ENCODE results near the gene GNB1L.
"Not testable (repeated sequence)": the region's sequence is repeated elsewhere in the genome, so short reads cannot be mapped to it uniquely, and the experiment has no call there.

GNB1L gene

GRCh38 chr22:19795617-19796008 lies 59.1 kb downstream of the GNB1L start:
- Histone ChIP-seq H3K4me1 (ENCODE audit: control insufficient read depth, insufficient read depth, low read length) (no peaks in the 10 kb centered on the region), H3K4me3 (ENCODE audit: low read length in 2 of 2) (no peak overlapping the region), H3K27me3 (ENCODE audit: control insufficient read depth in 1 of 2, insufficient read depth in 2 of 2, low read length in 2 of 2) (no peaks in the 10 kb centered on the region), H3K36me3 (ENCODE audit: control insufficient read depth in 2 of 2, insufficient read depth in 2 of 2, low read length in 2 of 2) (no peaks in the 10 kb centered on the region), H3K27ac (ENCODE audit: low read length) (no peak overlapping the region), H3K9me3 (ENCODE audit: control insufficient read depth in 2 of 2, low read length in 2 of 2) (peaks cover 0 to 7% of the 10 kb centered on the region in 2 donors), H3K9ac (ENCODE audit: low read length in 2 of 2) (no peak overlapping the region)

DNA sequence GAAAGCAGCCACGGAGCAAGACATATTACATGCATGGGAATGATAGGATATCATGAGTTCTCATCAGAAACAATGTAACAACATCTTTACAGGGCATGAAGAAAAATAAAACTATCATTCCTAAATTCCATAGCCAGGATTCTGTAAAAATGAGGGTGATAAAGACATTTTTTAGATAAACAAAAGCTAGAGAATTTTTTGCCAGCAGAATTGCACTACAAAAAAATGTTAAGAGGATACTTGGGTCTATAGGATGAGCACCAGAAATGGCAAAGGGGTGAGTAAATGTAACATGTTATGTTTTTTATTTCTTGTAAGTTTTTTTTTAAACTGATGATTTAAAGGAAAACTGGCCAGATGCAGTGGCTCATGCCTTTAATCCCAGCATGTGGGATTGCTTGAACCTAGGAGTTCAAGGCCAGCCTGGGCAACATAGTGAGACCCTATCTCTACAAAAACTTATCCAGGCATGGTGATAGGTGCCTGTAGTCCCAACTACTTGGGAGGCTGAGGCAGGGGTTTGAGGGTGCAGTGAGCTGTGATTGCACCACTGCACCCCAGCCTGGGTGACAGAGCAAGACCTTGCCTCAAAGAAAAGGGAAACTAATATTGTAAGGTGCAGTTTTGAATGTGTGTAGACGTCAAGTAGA lies 60.9 kb downstream of the GNB1L start:
- H3K27ac ChIP-seq (ENCODE audit: low read length): no peak overlapping the region
- no peak overlapping the region for H3K9ac ChIP-seq (ENCODE audit: low read length in 2 of 2)
- peaks cover 0 to 7% of the 10 kb centered on the region in 2 donors for H3K9me3 ChIP-seq (ENCODE audit: control insufficient read depth in 2 of 2, low read length in 2 of 2)
- H3K4me1 ChIP-seq (ENCODE audit: control insufficient read depth, insufficient read depth, low read length): no peaks in the 10 kb centered on the region
- H3K36me3 ChIP-seq (ENCODE audit: control insufficient read depth in 2 of 2, insufficient read depth in 2 of 2, low read length in 2 of 2): no peaks in the 10 kb centered on the region
- no peak overlapping the region for H3K4me3 ChIP-seq (ENCODE audit: low read length in 2 of 2)
- no peaks in the 10 kb centered on the region for H3K27me3 ChIP-seq (ENCODE audit: control insufficient read depth in 1 of 2, insufficient read depth in 2 of 2, low read length in 2 of 2)

DNA sequence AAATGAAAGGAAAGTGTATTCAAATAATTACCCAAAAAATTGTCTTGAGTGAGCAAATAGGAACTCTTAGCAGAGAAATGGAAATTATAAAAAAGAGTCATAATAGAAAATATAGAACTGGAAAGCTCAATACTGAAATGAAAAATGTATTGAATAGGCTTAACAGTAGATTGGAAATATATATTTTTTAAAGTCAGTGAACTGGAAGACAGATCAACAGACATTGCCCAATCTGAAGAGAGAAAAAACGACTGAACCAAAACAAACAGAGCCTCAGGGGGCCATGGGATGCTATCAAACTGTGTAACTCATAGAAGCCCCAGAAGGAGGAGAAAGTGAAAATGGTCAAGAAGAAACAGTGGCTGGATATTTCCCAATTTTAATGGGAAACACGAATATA lies 61.5 kb downstream of the GNB1L start:
- H3K4me3 ChIP-seq (ENCODE audit: low read length in 2 of 2): no peak overlapping the region
- H3K9me3 ChIP-seq (ENCODE audit: control insufficient read depth in 2 of 2, low read length in 2 of 2): peaks cover 0 to 7% of the 10 kb centered on the region in 2 donors
- no peaks in the 10 kb centered on the region for H3K27me3 ChIP-seq (ENCODE audit: control insufficient read depth in 1 of 2, insufficient read depth in 2 of 2, low read length in 2 of 2)
- no peaks in the 10 kb centered on the region for H3K4me1 ChIP-seq (ENCODE audit: control insufficient read depth, insufficient read depth, low read length)
- no peak overlapping the region for H3K9ac ChIP-seq (ENCODE audit: low read length in 2 of 2)
- H3K36me3 ChIP-seq (ENCODE audit: control insufficient read depth in 2 of 2, insufficient read depth in 2 of 2, low read length in 2 of 2): no peaks in the 10 kb centered on the region
- no peak overlapping the region for H3K27ac ChIP-seq (ENCODE audit: low read length)

DNA sequence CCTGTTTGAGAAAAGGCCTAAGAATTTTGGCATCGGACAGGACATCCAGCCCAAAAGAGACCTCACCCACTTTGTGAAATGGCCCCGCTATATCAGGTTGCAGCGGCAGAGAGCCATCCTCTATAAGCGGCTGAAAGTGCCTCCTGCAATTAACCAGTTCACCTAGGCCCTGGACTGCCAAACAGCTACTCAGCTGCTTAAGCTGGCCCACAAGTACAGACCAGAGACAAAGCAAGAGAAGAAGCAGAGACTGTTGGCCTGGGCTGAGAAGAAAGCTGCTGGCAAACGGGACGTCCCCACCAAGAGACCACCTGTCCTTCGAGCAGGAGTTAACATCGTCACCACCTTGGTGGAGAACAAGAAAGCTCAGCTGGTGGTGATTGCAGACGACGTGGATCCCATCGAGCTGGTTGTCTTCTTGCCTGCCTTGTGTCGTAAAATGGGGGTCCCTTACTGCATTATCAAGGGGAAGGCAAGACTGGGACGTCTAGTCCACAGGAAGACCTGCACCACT lies 62.2 kb downstream of the GNB1L start:
- H3K27ac ChIP-seq (ENCODE audit: low read length); H3K36me3 ChIP-seq (ENCODE audit: control insufficient read depth in 2 of 2, insufficient read depth in 2 of 2, low read length in 2 of 2); H3K9me3 ChIP-seq (ENCODE audit: control insufficient read depth in 2 of 2, low read length in 2 of 2); H3K27me3 ChIP-seq (ENCODE audit: control insufficient read depth in 1 of 2, insufficient read depth in 2 of 2, low read length in 2 of 2); H3K9ac ChIP-seq (ENCODE audit: low read length in 2 of 2); H3K4me1 ChIP-seq (ENCODE audit: control insufficient read depth, insufficient read depth, low read length); H3K4me3 ChIP-seq (ENCODE audit: low read length in 2 of 2): not testable (repeated sequence)

- Histone ChIP-seq H3K4me3 (ENCODE audit: low read length in 2 of 2) (no peak overlapping the region), H3K27me3 (ENCODE audit: control insufficient read depth in 1 of 2, insufficient read depth in 2 of 2, low read length in 2 of 2) (no peaks in the 10 kb centered on the region), H3K9me3 (ENCODE audit: control insufficient read depth in 2 of 2, low read length in 2 of 2) (peaks cover 0 to 7% of the 10 kb centered on the region in 2 donors), H3K27ac (ENCODE audit: low read length) (no peak overlapping the region), H3K36me3 (ENCODE audit: control insufficient read depth in 2 of 2, insufficient read depth in 2 of 2, low read length in 2 of 2) (no peaks in the 10 kb centered on the region), H3K4me1 (ENCODE audit: control insufficient read depth, insufficient read depth, low read length) (no peaks in the 10 kb centered on the region), H3K9ac (ENCODE audit: low read length in 2 of 2) (no peak overlapping the region)
Observed at GRCh38 chr22:19791894-19792293, 62.8 kb downstream of the GNB1L start.

DNA sequence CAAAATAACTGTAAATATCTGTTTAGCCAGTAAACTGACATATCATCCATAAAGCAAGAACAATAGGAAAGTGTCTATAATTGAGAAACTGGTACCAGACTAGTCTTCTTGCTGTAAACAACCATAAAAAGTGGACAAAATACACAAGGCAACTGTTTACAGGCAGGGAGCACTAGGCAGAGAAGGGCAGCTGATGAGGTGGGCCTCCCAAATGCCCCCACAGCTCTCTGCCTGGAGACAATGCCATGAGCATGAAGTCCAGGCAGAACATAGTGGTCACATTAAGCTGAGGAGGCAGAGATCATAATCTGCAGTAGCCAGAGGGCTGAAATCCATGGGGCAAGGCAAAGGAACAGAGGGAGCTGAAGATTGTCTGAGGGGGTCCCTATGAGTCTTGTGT lies 63.4 kb downstream of the GNB1L start:
- Histone ChIP-seq H3K9me3 (ENCODE audit: control insufficient read depth in 2 of 2, low read length in 2 of 2) (peaks cover 0 to 7% of the 10 kb centered on the region in 2 donors), H3K36me3 (ENCODE audit: control insufficient read depth in 2 of 2, insufficient read depth in 2 of 2, low read length in 2 of 2) (no peaks in the 10 kb centered on the region), H3K27me3 (ENCODE audit: control insufficient read depth in 1 of 2, insufficient read depth in 2 of 2, low read length in 2 of 2) (no peaks in the 10 kb centered on the region), H3K27ac (ENCODE audit: low read length) (no peak overlapping the region), H3K9ac (ENCODE audit: low read length in 2 of 2) (no peak overlapping the region), H3K4me3 (ENCODE audit: low read length in 2 of 2) (no peak overlapping the region), H3K4me1 (ENCODE audit: control insufficient read depth, insufficient read depth, low read length) (no peaks in the 10 kb centered on the region)

DNA sequence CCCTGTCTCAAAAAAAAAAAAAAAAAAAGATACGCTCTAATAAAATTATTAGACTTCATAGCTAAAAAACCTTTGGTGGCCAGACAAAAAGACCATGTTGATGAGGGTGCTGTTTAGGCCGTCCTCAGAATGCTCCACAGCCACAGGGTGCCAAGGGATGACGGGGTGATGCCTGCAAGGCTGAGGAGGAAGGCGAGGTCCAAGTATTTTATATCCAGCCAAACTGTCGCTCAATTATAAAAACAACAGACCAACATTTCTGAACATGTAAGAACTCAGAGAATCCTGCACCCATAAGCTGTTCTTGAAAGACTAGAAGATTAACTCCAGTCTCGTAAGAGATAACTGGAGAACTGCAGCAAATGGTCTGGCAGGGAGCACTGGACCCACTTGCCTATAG lies 64.8 kb downstream of the GNB1L start:
- no peaks in the 10 kb centered on the region for H3K36me3 ChIP-seq (ENCODE audit: control insufficient read depth in 2 of 2, insufficient read depth in 2 of 2, low read length in 2 of 2)
- H3K9ac ChIP-seq (ENCODE audit: low read length in 2 of 2): no peak overlapping the region
- H3K4me3 ChIP-seq (ENCODE audit: low read length in 2 of 2): no peak overlapping the region

GRCh38 chr22:19789406-19789805 lies 65.3 kb downstream of the GNB1L start:
- no peak overlapping the region for H3K9ac ChIP-seq (ENCODE audit: low read length in 2 of 2)
- no peaks in the 10 kb centered on the region for H3K27me3 ChIP-seq (ENCODE audit: control insufficient read depth in 1 of 2, insufficient read depth in 2 of 2, low read length in 2 of 2)
- no peaks in the 10 kb centered on the region for H3K4me1 ChIP-seq (ENCODE audit: control insufficient read depth, insufficient read depth, low read length)
- peaks cover 0 to 7% of the 10 kb centered on the region in 2 donors for H3K9me3 ChIP-seq (ENCODE audit: control insufficient read depth in 2 of 2, low read length in 2 of 2)
- H3K4me3 ChIP-seq (ENCODE audit: low read length in 2 of 2): no peak overlapping the region
- no peak overlapping the region for H3K27ac ChIP-seq (ENCODE audit: low read length)
- H3K36me3 ChIP-seq (ENCODE audit: control insufficient read depth in 2 of 2, insufficient read depth in 2 of 2, low read length in 2 of 2): no peaks in the 10 kb centered on the region

More for the DNA sequence above, 64.8 kb downstream of the GNB1L start:
- Histone ChIP-seq H3K27ac (ENCODE audit: low read length) (no peak overlapping the region), H3K4me1 (ENCODE audit: control insufficient read depth, insufficient read depth, low read length) (no peaks in the 10 kb centered on the region), H3K27me3 (ENCODE audit: control insufficient read depth in 1 of 2, insufficient read depth in 2 of 2, low read length in 2 of 2) (no peaks in the 10 kb centered on the region), H3K9me3 (ENCODE audit: control insufficient read depth in 2 of 2, low read length in 2 of 2) (peaks cover 0 to 7% of the 10 kb centered on the region in 2 donors)

GRCh38 chr22:19788661-19789225 lies 65.9 kb downstream of the GNB1L start:
- Histone ChIP-seq H3K27ac (ENCODE audit: low read length) (no peak overlapping the region), H3K4me1 (ENCODE audit: control insufficient read depth, insufficient read depth, low read length) (no peaks in the 10 kb centered on the region), H3K27me3 (ENCODE audit: control insufficient read depth in 1 of 2, insufficient read depth in 2 of 2, low read length in 2 of 2) (no peaks in the 10 kb centered on the region), H3K4me3 (ENCODE audit: low read length in 2 of 2) (no peak overlapping the region), H3K36me3 (ENCODE audit: control insufficient read depth in 2 of 2, insufficient read depth in 2 of 2, low read length in 2 of 2) (no peaks in the 10 kb centered on the region), H3K9me3 (ENCODE audit: control insufficient read depth in 2 of 2, low read length in 2 of 2) (peaks cover 0 to 7% of the 10 kb centered on the region in 2 donors), H3K9ac (ENCODE audit: low read length in 2 of 2) (no peak overlapping the region)

GRCh38 chr22:19787849-19788141 lies 66.9 kb downstream of the GNB1L start:
- no peak overlapping the region for H3K27ac ChIP-seq (ENCODE audit: low read length)

More at GRCh38 chr22:19787849-19788141, 66.9 kb downstream of the GNB1L start:
- H3K4me3 ChIP-seq (ENCODE audit: low read length in 2 of 2): no peak overlapping the region
- no peak overlapping the region for H3K9ac ChIP-seq (ENCODE audit: low read length in 2 of 2)
- no peaks in the 10 kb centered on the region for H3K36me3 ChIP-seq (ENCODE audit: control insufficient read depth in 2 of 2, insufficient read depth in 2 of 2, low read length in 2 of 2)
- H3K4me1 ChIP-seq (ENCODE audit: control insufficient read depth, insufficient read depth, low read length): no peaks in the 10 kb centered on the region
- peaks cover 0 to 7% of the 10 kb centered on the region in 2 donors for H3K9me3 ChIP-seq (ENCODE audit: control insufficient read depth in 2 of 2, low read length in 2 of 2)
- H3K27me3 ChIP-seq (ENCODE audit: control insufficient read depth in 1 of 2, insufficient read depth in 2 of 2, low read length in 2 of 2): peaks cover 0 to 4% of the 10 kb centered on the region in 2 donors

All from stomach smooth muscle (tissue), 2 donors.